Renal cortex interstitium (tissue), 11 donors: ENCODE measurements around the gene ARHGEF12. TPM values are rescaled to one million over a fixed set of nuclear protein-coding genes. Genes with fewer than 3 reads are reported as not detected.
"Not testable (repeated sequence)": the region's sequence is repeated elsewhere in the genome, so short reads cannot be mapped to it uniquely, and the experiment has no call there.

ENCODE experiments used
- DNase-seq, 11 donors: peaks; one replicate each; pipeline ENCODE4 v3.0.0-alpha.2; 2013; ENCODE audit warnings: low read depth in 9 of 11, low spot score in 4 of 11; ENCODE audit errors: extremely low read depth in 1 of 11
- polyA plus RNA-seq, 3 donors: library from polyadenylated mRNA; unstranded; fragments of 120-200 nt; gene quantifications; one replicate each; pipeline ENCODE4 v1.2.1, GENCODE V29; 2013; ENCODE audit not compliant: insufficient read length in 3 of 3

The ARHGEF12 gene
- polyA plus RNA-seq, 3 donors, result 123 to 132 (median 123) TPM

DNA sequence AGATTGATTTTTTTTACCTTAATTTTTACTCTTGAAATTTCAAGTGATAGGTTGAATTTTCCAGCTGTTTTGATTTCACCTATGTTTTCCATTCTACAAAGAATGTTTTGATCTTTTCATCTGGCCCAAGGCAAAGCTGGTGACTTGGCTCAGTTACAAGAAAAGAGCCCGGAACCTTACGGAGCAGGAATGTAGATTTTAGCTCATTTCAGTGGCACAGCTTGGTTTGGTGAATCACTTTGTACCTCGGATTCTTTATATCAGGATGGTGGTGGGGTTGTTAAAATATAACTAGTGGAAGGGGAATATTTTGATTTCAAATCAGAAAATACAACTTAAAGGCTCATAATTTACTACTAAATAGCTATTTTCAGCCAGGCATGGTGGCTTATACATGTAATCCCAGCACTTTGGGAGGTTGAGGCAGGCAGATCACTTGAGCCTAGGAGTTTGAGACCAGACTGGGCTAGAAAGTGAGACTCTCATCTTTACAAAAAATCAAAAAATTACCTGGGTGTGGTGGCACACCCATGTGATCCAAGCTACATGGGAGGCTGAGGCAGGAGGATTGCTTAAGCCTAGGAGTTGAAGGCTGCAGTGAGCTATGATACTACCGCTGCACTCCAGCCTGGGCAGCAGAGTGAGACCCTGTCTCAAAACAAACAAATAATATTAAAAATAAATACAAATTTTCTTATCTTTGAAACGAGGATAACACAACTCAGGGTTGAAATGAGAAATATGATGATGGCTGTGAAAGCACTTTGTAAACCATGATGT, 166.0 kb downstream of the ARHGEF12 start:
- no peak for DNase-seq

DNA sequence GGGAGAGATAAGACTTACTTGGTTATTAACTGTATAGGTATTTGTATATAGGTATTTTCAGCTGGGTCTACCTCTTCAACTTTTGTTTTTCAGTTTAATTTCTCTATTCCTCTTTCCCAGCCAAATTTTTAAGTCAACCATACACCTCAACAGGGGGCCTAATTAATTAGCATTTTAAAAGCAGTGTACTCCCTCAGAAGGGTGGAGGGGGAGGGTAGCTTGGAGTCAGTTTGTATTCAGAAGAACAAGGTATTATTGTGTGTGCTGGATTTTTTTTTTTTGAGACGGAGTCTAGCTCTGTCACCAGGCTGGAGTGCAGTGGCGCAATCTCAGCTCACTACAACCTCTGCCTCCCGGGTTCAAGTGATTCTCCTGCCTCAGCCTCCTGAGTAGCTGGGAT, 167.3 kb downstream of the ARHGEF12 start:
- DNase-seq, result not testable (repeated sequence)

DNA sequence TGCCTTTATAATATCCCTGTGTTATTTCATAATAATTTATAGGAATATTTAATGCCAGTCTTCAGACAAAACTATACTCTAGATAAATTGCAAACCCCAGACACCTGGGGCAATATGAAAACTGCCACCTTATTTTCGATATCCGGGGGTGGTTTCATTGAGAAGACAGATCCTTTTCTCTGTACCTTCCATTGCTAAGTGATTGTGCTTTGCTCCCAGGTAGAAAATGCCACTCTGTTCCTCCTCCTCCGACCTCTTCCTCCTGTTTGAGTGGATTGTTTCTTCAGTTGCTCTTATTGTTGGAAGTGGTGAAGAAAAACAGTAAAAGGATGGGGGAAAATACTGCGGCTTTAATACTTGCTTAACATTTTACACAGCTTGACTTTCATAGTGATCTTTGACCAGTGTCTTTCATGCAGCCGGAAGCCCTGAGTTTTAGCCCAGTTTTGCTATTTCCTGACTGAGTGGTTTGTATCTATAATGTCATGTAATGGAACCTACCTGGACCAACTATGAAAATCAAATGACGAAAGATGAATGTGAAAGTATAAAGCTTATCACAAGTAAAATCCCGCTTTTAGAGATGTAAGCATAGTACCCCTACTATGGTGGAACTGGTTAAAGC, 169.7 kb downstream of the ARHGEF12 start:
- no peak for DNase-seq

DNA sequence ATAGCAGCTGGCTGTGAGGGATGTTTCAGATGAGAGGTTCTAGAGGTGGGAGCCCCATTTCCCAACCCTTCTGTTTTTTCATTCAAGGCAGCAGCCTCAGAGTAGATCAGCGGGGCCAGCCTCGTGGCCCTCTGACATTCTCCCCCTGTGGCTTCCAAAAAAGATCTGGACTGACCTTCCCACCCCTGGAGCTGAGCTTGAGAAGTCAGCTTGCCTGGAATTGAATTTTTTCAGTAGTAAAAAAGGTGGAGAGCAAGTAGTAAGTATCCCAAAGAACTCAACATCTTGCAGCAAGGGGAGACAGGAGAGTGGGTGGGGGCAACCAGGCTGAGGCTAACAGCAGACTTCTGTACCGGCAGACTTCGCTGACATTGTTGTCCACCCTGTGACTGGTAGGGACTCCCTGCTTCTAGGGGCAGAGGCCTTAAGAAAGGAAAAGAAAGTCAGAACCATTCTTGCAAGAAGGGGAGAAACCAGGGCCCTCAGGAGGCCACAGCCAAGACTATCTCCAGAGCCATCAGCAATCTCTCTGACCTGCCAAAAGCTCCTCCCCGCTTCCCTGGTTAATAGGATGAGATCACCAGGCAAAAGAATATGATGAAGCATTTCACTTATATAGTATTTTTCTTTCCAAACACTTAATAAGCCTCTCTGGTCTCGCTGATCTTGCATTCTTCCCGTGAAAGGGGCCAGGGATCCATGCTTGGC, 173.3 kb downstream of the ARHGEF12 start:
- no peak for DNase-seq

DNA sequence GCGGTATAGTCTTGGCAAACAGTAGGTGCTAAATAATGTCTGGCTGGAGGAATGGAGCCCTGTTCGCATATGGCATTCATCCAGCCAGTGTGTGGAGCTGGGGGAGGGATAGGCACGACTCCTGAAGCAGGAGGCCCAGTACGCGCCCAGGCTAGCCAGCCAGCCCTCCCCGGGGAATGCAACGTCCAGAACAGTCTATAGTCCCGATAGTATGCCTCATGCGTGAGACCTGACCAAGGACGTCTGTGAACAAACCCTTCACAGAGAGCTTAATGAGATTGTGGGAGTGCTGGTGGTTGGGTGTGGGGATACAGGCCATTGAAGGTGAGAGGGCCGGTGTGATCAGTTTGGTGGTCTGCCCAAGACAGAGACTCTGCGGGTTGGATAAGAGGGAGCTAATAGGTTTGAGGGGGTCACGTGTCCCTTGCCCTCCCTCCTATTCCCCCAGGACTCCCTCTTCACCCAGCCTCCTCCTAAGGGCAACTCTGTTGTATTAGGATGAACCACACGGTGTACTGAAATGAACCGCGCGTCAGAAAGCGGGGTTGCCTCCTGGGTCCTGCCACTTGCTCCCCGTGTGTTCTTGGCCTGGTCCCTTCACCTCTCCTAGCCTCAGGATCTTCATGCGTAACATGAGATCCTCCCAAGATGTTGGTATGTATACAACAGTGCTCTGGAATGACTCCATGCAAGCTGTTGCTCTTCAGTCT, 174.3 kb downstream of the ARHGEF12 start:
- no peak for DNase-seq

DNA sequence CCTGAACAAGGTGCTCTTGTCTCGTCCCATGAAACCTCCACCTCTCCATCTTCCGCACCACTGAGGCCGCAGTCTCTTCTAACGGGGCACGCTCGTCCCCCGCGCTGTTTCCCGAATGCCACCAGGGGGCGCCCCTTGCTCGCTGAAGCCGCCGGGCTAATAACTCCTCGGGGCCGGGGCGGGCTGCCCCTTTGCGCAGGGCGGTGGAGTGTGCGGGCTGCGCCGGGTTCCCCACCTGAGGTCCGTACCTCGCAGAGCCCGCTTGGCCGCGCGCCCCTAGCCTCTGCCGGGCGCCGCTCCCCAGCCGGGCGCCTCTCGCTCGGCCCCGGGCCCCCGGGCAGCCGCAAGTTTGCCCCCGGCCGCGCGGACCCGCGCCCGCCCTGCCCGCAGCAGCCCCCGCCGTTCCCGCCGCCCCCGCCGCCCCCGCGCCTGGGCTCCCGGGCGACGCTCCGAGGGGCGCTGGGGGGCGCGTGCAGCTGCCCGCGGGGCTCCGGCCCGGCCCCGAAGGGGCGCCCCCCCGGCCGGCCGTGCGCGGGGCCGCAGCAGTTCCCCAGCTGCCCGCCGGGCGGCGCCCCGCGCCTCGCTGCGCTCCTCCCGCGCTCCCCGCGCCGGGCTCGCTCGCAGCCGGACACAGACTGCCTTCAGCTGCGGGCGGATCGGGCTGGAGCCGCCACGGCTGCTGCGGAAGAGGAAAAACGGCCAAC, 175.1 kb downstream of the ARHGEF12 start, which contains the start of gene GRIK4:
Gene GRIK4 (plus strand): TSS at position 633 of the 704 bp plus-strand sequence. CDS start 148,571 bp downstream, outside the sequence.
- DNase-seq, result peak in 9 of 11 donors; percentile 56 to 80 (median 71)

DNA sequence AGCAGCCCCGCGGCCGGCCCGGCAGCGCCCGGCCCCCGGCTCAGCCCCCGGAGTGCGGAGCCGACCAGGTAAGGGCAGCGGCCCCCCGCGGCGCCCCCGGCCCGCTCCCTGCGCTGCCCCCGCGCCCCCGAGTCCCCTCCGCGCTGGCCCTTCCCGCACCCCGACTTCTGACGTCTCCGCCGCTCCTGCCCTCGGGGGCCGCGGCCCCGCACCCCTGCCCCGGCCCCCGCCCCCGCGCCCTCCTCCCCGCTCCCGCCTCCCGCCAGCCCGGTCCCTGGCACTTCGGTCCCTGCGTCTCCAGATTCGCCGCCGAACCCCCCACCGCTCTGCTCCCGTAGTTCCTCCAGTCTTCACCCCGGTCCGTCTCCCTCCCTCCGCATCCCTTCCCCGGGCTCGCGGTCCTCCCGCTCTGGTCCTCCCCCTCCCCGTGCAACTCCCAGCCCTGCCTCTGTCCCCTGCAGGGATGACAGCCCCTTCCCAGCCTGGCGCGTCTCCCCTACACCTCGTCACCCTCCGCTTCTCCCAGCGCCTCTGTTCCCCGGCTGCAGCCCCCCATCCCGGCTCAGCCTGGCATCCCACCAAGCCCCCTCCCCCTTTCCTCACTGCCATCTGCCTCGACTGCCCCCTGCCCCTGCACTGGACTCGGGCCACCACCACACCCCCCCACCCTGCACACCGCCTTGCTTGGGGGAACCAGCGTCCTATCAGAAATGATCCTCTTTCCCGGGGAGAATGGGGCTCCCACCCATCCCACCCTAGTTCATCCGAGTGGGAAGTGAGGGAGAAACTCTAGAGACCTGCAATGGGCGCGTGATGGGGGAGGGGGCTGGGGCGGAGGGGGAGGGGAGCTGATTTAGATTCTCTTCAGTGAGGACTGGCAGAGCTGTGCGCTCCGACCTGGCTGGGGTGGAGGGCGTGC, 175.9 kb downstream of the ARHGEF12 start:
- DNase-seq, result no peak

DNA sequence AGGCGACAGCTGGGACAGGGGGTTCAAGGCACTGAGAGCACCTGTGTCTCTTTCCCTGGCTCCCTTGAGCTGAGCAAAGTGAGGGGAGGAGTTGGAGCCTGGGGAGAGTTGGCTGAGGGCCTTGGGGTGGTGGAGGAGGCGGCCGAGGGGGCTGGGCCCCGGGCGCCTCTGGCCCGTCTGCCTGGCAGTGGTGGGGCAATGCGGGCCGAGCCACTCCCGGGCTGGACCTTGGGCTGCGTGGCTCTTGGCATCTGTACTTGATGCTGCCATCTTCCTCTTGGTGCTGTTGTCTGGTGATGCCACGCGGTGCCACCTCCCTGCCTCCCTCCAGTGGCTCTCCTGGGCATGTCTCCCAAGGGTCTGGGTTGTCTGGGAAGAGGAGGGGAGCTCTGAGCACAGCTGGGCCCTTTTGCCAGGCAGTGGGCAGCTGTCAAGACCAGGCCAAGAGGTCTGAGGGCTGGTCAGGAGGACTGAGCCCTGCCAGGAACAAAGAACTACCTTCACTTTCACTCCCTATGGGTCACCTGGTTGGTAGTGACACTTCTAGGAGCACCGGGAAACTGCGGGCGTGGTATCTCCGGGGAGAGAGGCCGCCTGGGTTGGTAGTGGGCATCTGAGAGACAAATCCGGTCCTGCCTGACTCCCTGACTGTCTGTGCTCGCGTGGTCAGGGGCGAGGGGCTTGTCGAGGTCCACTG, 176.7 kb downstream of the ARHGEF12 start:
- no peak for DNase-seq

DNA sequence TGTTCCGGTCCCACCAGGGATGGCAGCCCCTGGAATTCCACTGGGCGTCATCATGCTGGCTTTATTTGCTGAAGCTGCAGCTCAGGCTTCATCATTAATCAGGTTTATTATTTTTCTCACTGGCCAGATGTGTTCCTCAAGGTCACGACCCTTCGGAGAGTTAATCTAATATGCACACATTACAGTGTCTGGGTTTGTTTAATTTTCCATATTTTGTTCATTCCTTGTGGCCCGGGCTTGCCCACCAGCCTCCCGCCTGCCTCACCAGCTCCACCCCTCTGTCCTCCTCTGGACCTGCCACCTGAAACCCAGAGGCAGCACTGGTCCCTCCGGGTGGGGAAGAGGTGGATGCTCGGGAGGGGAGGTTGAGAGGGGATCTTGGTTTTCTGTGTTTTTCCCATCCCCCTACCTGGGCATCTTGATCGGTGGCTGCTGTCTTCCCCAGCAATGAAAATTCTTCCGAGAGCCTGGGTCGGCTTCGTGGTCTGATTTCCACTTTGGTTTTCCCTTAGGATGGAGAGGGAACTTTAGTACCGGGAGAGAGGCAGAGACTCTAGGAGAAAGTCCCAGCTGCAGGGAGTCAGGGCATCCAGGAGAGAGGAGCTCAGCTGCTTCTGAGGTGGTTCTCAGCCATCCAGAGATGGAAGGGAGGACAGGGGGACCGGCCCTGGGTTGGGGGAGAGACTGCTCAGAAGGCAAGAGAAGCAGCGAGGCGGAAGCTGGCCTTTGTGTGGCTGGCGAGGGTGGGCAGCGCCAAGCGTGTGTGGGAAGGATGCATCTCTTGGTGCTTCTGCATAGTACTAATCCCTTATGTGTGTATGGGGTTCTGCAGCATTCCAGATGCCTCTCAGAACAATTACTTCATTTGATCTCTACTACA, 177.5 kb downstream of the ARHGEF12 start:
- no peak for DNase-seq

DNA sequence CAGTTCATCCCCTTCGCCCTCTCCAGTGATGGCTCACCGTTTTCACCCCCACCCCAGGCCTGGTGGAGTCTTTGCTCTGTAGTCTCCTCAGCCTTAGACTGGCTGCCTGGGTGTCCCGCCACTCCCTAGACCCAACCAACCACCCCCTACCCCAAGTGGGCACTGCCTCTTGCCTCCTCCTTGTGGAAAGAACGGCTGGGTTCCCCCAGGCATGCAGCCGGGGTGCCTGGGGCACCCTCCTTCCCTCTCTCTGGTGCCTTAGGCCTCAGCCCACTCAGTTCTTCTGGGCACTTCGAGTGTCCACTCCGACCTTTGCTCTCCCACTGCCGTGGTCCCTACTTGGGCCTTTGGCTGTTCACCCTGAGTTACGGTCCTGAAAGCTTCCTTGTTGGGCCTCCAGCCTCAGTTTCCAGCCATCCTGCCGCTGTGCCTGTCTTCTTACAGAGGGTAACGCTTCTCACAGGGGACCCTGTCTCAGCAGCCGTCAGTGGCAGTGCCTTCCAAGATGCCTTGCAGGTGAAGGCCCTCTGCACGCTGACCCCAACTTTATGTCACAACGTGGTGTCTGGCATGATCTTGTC, 178.4 kb downstream of the ARHGEF12 start:
- DNase-seq, result no peak

DNA sequence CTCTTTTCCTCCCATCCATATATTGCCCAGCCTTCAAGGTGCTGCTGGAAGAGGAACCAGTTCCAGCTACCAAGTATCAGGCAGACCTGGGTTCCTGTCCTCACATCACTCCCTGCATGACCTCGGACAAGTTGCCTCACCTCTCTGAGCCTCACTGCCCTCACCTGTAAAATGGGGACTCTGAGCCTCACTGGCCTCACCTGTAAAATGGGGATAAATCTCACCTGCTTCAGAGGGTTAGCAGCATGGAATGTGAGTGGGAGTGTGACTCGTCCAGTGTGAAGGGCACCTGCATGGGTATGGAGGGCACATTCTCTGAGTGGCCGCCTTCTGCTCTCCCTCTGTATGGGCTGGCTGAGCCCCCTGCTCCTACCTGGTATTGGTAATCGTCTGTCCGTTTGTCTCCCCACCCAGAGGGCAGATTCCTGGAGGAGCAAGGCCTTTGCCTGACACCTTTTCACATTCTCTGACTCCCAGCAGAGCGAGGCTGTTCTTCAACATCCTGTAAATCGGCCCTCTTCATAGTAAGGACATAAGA, 179.0 kb downstream of the ARHGEF12 start:
- no peak for DNase-seq

DNA sequence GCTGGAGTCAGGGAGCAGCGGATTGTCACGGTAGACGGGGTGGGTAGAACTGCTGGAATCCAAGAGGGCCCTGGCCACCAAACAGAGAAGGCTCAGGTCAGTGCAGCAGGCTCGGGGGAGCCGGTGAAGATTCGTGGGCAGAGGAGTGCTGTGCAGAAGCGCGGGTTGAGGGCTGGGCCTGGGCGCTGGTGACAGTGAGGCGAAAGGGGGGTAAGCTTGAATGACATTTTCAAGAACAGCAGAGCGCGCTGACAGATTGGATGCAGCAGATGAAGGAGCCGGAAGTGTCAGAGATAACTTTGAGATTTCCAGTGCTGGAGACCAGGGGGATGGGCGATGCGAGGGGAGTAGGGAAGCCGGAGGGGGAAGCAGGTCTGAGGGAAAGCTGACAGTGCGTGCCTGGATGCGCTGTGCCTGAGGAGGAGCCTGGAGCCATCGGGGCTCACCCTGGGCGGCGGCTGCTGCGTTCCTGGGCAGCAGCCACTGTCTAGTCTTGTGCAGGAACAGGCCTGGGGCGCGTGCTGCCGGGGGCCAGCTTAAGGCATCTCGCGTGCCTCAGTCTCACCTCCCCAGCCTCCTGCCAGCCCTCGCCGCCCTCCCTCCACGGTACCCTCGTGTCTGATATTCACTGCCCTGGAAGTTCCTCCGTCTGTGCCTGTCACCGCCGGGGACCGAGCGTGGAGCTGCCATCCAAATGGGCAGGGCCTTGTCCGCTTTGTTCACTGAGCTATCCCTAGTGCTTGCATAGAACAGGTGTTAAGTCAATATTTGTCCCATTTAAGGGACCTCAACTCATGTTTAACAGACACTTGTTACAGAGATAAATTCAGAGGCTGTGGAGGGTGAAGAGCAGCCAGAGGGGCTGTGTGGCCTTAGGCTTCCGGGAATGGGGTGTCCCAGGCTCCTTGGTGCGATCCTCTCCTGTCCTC, 180.5 kb downstream of the ARHGEF12 start:
- DNase-seq, result no peak

DNA sequence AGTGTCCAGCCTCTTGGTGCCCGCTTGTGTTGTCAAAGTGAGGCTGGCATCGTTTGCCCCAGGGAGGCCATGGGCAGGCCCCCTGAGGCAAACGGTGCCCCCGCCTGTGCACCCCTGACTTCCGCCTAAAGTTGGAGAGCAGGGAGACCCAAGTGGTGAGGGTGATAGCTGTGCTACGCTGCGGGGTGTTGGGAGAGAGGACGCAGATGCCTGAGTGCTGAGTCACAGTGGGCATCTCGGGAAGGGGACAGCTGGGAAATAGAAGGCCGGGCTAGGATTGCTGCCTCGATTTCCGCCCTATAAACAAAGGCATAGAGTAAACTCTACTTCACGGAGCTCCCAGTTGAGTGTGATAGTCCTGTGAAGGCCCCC, 181.2 kb downstream of the ARHGEF12 start:
- no peak for DNase-seq

DNA sequence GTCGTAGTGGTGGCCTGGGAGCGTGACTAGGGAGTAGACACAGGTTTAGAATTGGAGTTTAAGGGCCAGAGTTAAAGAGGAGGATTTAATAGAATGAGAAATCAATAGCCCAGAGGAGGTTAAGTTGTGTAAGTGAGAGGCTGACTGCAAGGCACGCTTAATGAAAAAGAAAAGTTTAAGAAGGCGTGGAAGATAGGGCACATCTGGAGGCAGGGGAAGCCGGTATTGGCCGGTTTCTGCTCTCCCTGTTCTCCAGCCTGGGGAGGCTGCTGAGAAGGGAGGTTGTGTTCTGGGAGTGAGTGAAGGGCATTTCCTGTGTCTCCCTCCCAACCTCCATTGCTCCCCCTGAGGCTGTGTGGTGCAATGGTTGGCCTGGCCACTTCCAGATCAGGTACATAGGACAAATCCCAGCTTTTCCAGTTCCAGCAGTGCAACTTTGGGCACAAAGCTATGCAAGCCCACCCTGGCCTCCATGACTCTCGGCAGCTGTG, 181.6 kb downstream of the ARHGEF12 start:
- peak in 1 of 11 donors; percentile 66 for DNase-seq

DNA sequence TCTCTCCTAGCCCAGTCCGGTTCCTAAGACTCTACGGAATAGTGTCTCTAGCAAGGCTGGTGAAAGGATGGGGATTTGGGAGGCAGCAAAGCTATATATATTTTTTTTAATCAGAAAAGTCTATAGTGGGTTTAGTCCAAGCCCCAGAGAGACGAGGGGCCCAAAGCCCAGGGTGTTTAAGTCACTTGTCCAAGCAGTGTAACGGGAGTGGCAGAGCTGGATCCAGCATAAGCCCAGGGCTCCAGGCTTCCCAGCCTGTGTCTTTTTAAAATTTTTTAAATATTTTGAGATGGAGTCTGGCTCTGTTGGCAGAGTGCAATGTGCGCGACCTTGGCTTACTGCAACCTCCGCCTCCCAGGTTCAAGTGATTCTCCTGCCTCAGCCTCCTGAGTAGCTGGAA, 182.1 kb downstream of the ARHGEF12 start:
- DNase-seq, result no peak
